WI38 (cell line): Measurements from ENCODE around the gene NOL9.
A peak's percentile ranks its signal among the peaks of the same experiment; 100 is the strongest.

Experiments used
- H3K4me3 ChIP-seq: 2 replicates; pipeline ENCODE4 v1.5.1; 2011; ENCODE audit warnings: low read depth, mild to moderate bottlenecking, control low read depth, low read length
- TF ChIP-seq, protein P1 (sequence below): IDR thresholded peaks from 2 replicates; pipeline ENCODE4 v1.5.1; 2012; ENCODE audit warnings: low read depth, mild to moderate bottlenecking, control low read depth, low read length

The NOL9 gene

DNA sequence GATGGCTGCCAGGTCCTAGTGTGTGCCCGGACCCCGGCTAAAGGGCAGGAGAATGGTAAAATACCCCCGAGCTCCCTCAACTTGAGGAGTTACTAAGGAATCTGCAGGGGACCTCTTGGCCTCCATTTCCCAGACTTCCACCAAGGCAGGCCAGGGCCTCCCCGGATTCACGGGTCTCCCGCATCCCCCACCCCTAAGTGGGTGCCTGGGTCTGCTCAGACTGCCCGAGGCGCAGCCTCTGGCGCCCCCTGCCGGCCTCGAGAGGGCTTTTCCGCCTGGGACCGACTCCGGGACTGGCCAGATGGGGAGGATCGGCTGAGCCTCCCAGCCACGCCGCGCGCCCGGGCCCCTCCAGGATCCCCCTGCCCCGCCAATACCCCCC, 64.5 kb downstream of the NOL9 start:
- TF ChIP-seq, protein P1, sequence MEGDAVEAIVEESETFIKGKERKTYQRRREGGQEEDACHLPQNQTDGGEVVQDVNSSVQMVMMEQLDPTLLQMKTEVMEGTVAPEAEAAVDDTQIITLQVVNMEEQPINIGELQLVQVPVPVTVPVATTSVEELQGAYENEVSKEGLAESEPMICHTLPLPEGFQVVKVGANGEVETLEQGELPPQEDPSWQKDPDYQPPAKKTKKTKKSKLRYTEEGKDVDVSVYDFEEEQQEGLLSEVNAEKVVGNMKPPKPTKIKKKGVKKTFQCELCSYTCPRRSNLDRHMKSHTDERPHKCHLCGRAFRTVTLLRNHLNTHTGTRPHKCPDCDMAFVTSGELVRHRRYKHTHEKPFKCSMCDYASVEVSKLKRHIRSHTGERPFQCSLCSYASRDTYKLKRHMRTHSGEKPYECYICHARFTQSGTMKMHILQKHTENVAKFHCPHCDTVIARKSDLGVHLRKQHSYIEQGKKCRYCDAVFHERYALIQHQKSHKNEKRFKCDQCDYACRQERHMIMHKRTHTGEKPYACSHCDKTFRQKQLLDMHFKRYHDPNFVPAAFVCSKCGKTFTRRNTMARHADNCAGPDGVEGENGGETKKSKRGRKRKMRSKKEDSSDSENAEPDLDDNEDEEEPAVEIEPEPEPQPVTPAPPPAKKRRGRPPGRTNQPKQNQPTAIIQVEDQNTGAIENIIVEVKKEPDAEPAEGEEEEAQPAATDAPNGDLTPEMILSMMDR = peak; percentile 90
- H3K4me3 ChIP-seq = peak overlapping the region; percentile 66

DNA sequence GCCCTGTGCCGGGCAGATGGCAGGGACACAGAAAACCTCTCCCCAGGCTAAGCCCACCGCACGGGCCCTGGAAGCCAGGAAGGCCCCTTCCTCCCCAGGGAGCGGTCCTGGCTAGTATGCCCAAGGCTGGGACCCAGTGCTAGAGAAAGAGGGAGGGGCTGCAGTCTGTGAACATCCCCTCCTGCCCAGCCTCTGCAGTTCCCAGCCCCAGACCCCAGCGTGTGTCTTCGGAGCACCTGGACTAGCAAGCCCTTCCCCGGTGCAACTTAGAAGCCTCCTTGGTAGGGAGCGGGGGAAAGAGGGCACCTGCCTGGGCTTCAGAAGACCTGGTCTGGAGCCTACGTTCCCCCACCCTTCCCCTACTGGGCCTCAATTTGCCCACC, 64.9 kb downstream of the NOL9 start:
- TF ChIP-seq, protein P1 = no peak
- H3K4me3 ChIP-seq = no peak overlapping the region

DNA sequence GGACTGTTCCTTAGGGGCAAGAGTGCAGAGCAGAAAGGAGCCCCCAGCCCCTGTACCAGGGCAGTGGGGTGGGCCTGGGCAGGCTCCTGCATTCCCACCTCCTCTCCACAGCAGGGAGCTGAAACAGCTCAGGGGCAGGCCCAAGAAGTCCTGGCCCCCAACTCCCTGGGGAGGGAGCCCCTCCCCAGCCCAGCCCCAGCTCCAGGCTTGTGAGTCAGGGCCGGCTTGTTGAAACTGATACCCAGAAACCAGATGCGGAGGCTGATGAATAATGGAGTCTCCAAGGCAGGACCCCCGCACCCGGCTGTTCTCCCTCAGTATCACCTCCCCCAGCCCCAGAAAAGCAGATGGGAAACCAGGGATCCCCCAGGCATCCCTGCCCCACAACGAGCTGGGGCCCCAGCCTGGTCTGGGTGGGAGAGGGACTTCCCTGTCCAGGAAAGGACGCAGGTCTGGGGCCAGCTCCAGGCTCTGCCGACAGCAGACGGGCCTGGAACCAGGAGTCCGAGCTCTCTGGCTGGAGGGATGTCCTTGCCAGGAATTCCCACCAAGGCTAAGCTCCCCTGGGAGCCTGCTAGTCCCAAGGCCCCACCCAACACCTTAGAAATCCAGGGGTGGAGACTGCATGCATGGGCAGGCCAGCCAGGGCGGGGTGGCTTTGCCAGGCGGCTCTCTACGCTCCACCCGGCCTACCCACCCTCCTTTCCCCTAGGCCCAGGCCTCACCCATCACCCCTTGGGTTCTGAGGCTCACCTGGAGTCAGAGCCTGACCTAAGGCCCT, 65.5 kb downstream of the NOL9 start:
- H3K4me3 ChIP-seq = no peak overlapping the region
- TF ChIP-seq, protein P1 = no peak

DNA sequence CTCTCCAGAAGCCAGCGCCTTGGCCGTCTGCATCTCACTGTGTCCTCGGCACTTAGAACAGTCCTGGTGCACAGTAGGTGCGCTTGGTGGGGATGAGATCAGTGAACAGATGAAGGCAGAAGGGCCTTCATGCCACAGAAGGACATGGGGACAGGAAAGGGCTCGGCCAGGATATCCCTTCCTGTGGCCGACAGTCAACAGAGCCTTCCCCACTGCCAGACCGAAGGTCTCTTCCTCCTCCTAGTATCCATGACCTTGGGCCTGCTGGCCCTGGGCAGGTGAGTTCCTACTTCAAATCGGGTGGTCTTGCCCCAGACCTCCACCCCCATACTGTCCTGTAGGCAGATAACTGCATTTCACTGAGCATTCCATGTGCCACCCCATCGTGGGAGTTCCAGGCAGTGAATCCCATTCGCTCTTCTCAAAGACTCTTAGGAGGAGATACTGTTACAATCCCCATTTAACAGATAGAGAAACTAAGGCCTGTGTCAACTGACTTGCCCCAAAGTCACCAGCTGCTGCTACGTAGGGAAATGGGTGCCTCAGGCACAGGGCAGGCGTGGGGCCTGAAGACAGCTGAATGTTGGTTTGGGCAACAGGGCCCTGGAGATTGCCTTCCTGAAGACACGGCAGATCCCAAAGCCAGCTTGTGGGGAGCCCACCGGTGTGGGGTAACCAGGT, 66.4 kb downstream of the NOL9 start:
- TF ChIP-seq, protein P1 = no peak
- no peak overlapping the region for H3K4me3 ChIP-seq

DNA sequence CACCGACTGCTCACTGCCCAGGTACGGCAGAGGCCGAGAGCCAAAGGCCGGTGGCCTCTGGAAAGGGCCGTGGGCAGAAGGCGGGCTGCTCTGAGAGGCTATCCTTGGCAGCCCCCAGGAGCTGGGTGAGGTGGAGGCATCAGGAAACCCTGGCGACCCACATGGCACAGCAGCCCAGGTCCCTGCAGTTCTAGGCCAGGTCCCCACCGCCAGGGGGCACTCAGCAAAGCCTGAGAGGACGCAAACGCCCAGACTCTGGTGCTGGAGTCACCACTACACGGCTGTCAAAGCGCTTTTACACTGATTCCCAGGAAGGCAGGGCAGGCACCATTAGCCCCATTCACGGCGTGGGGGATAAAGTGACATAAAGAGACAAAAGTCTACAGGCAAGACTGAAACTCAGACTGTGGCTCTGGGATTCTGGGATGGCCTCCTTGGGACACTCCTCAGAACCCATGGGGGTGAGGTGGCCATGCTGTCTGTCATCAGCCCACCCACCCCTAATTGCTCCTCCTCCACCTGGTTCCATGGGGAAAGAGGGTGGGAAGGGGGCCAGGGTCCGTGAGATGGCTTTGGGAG, 67.8 kb downstream of the NOL9 start:
- H3K4me3 ChIP-seq = no peak overlapping the region
- TF ChIP-seq, protein P1 = peak; percentile 94

DNA sequence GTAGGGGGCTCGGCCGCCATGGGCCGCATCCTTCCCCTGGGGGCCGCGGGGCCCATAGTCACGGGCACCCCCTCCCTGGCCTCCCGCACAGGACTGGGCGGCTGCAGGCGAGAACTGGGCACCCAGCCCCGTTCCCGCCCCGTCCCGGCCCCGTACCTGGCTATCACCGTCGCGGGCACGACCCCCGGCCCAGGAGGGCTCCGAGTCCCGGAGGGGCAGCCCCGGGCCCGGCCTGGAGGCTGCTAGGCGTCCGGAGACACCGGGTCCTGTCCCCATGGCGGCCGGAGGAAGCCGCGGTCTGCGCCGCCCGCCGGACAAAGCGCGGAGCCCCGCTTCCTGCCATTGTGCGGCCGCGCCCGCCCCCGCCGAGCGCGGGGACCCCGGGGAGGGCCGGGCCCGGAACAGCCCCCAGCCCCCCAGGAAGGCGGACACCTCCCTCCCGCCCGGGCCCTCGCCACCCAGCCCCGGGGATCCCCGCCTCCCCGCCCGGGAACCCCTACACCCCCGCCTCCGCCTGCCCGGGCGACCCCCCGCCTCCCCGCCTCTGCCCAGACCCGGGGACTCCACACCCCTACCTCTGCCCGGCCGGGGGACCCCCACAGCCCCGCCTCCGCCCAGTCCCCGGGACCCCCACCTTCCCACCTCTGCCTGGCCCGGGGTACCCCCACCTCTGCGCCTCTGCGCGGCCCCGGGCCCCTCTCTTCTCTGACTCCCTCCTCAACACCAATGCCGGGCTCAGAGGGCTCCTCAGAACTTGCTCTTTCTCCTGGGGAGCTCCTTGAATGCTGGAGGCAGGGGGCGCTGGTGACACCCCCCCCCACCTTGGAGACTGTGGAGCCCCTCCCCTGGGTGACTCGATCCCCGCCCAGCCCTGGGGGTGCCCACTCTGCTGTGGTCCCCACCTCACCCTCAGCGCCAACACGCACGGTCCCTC, 68.9 kb downstream of the NOL9 start:
- TF ChIP-seq, protein P1 = no peak
- peak overlapping the region; percentile 43 for H3K4me3 ChIP-seq
